HG02588 (cell line): ENCODE measurements around the gene GPBP1L1.
"Not testable (repeated sequence)": the region's sequence is repeated elsewhere in the genome, so short reads cannot be mapped to it uniquely, and the experiment has no call there.

ENCODE experiments used
- ATAC-seq: cut with Tn5 transposase; IDR thresholded peaks from one replicate; pipeline ENCODE4 v1.9.1; 2021; ENCODE audit warnings: mild to moderate bottlenecking, moderate library complexity; ENCODE audit not compliant: unreplicated experiment

GPBP1L1 gene, protein sequence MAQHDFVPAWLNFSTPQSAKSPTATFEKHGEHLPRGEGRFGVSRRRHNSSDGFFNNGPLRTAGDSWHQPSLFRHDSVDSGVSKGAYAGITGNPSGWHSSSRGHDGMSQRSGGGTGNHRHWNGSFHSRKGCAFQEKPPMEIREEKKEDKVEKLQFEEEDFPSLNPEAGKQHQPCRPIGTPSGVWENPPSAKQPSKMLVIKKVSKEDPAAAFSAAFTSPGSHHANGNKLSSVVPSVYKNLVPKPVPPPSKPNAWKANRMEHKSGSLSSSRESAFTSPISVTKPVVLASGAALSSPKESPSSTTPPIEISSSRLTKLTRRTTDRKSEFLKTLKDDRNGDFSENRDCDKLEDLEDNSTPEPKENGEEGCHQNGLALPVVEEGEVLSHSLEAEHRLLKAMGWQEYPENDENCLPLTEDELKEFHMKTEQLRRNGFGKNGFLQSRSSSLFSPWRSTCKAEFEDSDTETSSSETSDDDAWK

DNA sequence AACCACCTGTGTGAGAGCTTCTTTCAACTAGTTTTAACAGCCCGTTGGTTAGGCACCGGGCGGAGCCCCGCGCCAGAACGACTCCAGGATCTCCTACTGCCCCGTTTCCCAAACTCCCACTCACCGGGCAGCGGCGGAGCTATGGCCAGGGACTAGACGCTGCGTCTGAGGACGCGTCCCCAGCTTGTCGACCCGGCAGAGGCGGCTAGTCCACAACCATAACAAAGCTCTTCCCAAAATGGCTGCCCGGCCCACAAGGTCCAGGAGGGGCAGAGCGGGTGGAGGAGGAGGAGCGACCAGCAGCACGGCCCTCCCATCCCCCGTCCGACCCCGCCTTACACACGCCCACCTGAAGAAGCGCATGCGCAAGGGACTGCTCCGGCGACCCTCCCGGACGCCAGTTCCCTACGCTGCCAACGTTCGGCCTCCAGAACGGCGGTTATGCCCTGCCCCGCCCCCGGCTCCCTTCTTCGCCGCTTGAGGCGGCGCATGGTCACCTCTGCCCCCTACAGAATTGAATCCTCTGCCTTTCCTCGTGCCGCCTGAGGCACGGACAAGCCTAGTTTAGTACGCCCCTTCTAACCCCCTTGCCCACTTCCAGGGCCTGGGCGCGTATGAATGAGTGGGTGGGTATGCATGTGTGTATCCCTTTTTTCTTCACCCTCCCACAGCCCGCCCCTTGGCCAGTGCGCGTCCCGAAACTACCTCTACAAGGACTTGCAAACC, at the start of gene GPBP1L1:
GPBP1L1 (minus strand) TSS at position 246 of the 726 bp plus-strand sequence. CDS start 27,446 bp downstream, outside the sequence.
- ATAC-seq: peak; percentile 61

DNA sequence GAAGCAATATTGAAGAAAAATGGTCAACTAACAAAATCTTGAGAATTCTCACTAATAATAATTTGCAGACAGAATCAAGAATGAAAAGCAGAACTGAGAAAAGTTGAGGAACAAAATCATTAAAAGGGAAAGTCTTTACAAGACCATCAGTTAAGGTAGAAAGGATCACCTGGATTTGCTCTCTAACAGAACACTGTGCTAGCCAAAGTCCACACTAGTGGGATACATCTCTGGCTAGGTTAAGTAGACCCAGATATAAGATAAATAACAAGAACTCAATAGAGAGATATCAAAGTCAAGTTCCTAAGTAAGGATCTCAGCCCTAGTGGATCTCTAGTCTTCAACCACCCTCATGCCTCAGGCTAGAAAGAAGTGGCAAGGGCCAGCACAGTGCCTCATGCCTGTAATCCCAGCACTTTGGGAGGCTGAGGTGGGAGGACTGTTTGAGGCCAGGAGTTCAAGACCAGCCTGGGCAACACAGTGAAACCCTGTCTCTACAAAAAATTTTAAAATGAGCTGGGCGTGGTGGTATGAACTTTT, 44.5 kb upstream of the GPBP1L1 start:
- no peak for ATAC-seq

DNA sequence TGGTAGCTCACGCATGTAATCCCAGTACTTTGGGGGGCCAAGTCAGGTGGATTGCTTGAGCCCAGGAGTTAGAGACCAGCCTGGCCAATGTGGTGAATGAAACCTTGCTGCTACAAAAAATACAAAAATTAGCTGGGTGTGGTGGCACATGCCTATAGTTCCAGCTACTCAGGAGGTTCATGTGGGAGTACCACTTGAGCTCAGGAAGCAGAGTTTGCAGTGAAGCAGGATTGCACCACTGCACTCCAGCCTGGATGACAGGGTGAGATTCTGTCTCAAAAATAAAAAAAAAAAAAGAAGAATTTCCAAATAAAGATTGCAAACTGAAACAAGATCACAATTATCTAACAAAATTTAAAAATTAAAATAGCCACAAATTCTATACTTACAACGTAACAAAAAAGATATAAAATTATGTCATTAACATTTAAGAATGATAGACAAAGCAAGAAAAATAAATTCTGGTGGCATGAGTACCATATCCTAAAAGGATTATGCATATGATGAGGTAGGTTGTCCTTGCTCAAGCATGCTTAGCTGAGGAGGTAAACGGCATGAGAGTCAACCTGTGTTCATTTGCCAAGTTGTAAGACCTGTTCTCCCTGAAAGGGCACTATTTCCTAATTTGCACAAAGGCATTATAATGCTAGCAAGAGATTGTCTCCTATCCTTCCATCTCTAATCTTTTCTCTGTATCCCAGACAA, 43.9 kb upstream of the GPBP1L1 start:
- ATAC-seq: no peak

DNA sequence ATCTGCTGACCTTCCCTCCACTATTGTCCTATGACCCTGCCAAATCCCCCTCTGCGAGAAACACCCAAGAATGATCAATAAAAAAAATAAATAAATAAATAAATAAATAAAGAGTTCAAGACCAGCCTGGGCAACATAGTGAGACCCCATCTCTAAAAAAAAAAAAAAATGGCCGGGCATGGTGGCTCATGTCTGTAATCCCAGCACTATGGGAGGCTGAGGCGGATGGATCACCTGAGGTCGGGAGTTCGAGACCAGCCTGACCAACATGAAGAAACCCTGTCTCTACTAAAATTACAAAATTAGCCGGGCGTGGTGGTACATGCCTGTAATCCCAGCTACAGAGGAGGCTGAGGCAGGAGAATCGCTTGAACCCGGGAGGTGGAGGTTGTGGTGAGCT, 39.7 kb upstream of the GPBP1L1 start:
- ATAC-seq: not testable (repeated sequence)

DNA sequence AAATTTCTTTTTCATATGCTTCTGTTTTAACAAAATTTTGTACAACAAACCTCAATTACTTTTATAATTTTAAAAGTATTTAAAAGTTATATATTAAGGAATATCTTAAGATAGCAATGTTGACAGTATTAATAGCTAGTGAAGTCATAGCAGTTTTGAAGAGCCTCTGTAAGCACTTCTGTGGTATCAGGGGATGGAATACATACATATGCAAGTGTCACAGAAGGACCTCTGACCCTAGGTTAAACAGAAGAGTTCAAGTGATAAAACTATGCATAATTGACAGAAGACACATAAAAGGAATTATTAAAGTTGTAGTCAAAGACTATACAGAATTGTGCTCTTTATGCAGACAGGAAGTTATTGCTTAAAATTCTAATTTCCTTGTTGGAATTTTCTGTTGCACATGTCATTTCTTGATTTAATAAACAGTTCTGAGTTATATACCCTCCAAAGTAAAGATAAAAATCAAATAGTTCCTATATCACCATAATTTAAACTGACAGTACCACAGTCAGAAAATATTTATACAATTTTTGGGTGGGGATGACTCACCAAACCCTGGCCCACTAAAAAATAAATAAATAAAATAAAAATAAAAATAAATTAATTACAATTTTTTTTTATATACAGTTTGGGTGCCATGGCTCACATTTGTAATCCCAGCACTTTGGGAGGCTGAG, 37.1 kb upstream of the GPBP1L1 start:
- ATAC-seq: no peak

DNA sequence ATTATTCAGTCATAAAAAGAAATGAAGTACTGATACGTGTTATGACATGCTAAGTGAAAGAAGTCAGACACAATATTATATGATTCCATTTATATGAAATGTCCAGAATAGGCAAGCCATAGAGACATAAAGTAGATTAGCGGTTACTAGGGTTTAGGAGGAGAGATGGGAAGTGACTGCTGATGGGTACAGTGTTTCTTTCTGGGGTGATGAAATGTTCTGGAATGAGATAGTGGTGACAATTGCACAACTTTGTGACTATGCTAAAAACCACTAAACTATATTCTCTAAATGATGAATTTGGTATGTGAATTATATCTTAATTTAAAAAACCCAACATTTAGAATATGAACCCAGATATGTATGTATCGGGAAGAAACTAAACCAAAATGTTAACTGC, 36.5 kb upstream of the GPBP1L1 start:
- ATAC-seq: no peak

DNA sequence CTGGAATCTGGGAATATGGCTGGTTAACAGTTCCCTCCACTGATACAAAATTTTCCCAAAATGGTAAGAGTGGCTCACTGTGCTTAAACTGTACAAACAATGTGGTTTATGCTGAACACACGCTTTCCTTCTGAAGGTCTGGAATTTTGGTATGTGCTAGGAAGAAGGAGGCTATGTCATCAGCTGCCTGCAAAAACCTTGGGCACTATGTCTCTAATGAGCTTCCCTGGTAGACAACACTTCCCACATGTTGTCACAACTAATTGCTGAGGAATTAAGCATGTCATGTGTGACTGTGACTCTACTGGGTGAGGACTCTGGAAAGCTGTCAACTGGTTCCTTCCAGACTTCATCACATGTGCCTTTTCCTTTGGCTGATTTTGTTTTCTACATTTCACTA, 34.9 kb upstream of the GPBP1L1 start:
- ATAC-seq: no peak

DNA sequence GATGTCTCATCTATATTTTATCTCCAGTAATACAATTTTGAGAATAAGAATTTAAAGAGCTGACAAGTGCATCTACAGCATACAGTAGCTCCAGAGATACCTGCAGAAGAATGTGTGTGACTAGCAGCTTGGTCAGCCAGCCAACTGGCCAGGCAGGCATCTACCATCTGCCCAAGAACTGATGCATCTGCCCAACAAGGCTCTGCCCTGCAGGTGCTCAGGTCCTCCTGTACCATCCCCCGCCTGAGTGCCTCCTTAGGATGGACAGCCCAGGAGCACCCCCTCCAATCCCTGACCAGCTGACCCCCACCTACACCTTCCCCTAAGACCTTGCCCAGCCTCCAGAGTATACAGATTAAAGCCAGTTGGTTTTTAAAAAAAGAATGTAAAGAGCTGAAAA, 32.0 kb upstream of the GPBP1L1 start:
- ATAC-seq: no peak

DNA sequence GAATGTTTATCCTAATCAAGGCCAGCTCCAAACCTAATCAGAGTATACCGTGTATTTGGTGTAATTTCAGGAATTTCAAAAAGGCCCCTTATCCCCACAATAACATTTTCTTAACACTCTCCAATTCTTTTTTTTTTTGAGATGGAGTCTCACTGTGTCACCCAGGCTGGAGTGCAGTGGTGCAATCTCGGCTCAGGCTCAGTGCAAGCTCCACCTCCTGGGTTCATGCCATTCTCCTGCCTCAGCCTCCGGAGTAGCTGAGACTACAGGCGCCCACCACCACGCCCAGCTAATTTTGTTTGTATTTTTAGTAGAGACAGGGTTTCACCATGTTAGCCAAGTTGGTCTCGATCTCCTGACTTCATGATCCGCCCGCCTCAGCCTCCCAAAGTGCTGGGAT, 31.1 kb upstream of the GPBP1L1 start:
- not testable (repeated sequence) for ATAC-seq

DNA sequence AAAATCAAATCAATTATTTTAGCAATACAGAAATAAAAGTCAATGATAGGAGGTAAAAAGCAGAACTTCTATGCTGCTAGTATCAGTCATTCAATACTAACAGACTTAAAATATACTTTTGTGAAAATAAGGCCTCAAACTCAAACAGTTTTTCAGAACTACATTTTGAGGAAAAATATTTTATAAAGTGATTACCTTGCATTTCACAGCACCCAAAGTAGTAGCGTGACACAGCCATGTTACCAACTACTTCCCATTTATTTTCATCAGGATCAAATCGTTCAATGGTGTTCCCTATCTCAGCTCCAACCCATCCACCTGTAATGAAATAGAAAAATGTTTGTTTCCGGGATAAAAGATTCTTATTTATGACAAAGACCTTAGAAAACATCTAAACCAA, 30.4 kb upstream of the GPBP1L1 start:
- no peak for ATAC-seq

DNA sequence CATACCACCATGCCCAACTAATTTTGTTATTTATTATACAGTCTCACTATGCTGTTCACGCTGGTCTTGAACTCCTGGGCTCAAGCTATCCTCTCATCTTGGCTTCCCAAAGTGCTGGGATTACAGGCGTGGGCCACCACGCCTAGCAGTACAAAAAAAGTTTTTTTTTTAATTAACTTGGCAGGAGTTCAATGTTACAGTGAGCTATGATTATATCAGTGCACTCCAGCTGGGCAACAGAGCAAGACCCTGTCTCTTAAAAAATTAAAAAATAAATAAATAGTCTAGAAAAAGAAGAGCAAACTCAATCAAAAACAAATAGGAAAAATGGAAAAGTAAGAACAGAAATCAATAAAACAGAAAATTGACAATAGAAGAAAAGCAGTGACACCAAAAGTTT, 27.4 kb upstream of the GPBP1L1 start:
- no peak for ATAC-seq

DNA sequence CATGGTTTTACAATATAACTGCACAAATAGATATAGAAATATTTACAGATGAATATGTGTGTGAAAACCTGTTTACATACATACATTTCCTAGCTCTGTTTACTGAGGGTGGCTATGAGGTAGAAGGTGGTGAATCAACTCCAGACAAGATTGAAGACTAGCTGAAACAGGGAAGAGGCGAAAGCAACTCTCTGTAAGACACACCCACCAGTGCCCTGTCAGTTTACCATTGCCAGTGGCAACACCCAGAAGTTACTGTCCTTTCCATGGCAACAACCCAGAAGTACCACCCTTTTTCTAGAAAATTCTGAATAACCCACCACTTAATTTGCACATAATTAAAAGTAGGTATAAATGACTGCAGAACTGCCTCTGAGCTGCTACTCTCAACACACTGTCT, 18.3 kb upstream of the GPBP1L1 start:
- ATAC-seq: no peak

DNA sequence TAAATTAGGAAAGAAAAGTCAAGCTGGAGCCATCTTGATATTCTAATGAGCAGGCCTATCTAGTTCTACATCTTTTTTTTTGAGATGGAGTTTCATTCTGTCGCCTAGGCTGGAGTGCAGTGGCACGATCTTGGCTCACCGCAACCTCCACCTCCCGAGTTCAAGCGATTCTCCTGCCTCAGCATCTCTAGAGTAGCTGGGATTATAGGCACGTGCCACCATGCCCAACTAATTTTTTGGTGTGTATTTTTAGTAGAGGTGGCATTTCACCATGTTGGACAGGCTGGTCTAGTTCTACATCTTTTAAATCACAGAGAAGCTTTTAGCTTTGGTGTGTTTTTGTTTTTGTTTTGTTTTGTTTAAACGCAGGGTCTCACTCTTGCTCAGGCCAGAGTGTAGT, 8.5 kb upstream of the GPBP1L1 start:
- ATAC-seq: no peak

DNA sequence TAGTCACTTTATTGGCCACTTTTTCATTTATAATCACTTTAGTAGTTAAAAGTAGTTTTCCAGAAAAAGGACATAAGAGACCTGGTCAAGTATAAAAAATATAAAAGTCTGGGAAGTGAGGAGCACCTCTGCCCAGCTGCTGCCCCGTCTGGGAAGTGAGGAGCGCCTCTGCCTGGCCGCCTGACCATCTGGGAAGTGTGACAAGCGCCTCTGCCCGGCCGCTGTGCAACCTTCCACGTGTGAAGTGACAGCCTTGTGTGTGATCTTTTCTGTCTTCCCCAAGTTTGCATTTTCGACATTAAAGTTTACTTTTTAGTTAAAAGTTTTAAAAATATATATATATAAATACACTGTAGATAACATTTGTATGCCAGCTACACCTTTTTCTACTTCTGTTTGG, 7.5 kb upstream of the GPBP1L1 start:
- not testable (repeated sequence) for ATAC-seq

DNA sequence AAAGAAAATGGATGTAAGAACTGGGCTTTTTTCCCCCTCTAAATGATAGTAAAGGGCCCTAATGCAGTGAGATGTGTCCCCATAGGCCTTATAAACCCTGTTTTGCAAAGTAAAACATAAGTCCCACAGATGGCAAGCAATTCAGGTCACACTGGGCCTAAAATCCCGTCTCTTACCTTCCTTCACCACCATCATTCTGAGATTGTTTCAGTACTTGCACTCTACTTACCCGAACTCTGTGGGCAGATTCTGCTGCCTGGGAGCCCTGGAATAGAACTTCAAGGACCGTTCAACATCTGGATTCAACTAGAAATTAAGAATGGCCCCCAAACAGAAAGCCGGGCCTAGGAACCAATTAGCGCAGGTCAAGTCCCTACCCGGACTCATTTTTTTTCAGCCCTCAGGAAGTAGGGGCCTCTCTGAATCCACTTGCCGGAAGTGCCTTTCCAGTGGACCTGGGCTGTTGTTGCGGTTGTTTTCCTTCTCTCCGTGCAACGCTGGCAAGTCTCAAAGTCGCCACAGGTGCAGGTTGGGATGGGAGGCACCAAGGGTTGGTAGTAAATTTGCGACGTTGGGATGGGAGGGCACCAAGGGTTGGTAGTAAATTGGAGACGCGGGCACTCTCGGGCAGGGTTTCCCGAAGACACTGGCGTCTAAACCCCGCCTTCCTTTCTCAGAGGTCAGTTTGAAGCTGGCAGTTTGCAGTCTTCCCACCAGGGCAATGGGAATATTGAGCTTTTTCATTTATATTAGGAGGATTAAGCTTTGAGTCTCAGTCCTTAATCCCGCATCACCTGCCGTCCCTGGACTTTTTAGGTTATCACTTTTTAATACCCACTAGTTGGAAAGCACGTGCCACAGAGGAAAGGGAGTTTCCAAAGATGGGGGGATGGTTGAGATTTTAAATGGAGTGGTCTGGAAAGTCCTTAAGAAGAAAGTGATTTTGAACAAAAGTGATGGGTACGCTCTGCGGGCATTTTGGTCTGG, 1.7 kb upstream of the GPBP1L1 start, which contains the start of gene TMEM69:
TMEM69 (plus strand) TSS at position 428 of the 987 bp plus-strand sequence. CDS start 2,888 bp downstream, outside the sequence.
- ATAC-seq: no peak

DNA sequence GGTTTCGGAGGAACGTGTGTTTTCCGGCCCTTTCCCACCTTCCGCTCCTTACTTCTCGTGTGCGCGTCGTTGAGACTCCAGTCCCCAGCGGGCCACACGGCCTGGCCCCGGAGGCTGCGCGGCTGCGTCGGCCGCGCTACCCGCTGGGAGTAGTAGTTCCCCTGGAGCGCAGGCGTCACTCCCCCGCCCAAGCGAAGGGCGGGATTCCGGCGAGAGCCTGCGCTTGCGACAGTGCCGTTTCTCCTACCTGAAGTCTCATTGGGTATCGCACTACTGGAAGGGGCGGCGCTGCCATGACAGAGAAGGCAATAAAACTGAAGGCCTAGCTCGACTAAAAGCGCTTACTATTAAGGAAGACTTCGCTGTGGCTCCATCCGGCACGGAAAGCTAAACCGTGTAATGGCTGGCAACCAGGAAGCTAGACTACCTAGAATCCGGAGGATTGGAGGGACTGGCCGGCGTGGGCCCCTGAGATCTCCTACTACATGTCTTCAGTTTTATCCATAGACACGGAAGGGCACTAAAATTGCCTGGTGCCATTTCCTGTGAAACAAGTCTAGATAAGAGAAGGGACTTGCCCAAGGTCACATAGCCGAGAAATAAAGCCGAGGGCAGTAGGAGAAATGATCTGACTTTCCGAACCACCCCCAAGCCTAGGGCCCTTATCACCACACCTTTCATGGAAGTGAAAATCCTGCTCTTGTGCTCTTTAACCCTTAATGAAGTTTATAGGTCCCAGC, 851 bp upstream of the GPBP1L1 start:
- ATAC-seq: peak; percentile 67

DNA sequence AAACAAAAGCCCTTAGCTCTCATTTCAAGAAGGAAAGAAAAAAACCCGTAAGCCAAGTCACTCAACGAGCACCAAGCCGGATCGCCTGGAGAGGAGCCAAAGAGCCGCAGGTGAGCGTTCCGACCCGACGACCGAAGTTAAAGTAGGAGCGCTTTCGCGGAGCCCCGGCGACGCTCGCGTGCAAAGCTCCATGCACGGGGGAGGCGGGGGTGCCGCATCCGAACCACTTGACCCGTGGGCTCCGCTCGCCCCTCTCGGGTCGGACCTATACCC, 382 bp downstream of the GPBP1L1 start:
- ATAC-seq: peak; percentile 7

DNA sequence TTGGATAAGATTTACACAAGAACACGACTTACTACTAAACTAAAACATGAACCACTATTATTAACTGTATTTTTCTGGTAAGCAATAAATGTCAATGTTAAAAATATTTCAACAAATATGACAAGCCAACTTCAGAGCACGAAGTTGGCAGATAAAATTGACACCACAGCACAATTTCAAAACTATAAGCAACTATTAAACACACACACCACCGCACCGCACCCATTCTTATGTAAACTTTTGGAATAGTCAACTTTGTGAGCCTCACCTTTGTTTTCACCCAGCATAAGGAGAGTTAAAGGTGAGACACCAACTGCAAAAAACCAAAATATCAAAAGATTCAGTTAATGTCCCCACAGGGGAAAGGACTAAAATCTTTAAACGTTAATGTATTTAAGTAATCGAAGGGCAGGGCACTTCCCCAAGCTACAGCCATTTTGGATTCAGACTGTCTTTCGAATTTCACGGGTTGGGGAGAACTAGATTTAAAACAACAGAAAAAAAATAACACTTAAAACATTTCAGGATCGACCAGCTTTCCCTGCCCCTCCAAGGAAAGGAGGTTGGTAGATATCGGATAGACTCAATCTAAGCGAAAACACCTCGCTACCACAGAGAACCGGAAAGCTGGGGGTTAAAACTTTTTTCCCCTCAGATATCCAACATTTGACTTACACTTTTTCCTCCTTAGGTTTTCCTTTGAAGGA, 872 bp downstream of the GPBP1L1 start:
- no peak for ATAC-seq
